NCI-H187 treated with DMSO at 0.1 percent for 48 hours (cell line): ENCODE results near the gene ABHD12.
"Not testable (repeated sequence)": the region's sequence is repeated elsewhere in the genome, so short reads cannot be mapped to it uniquely, and the experiment has no call there.

Experiments used
- DNase-seq: peaks from one replicate; lab custom pipeline; 2025; lab: John Stamatoyannopoulos, UW

The ABHD12 gene

GRCh38 chr20:25277051-25277801, 113.4 kb downstream of the ABHD12 start:
- DNase-seq, result no peak

DNA sequence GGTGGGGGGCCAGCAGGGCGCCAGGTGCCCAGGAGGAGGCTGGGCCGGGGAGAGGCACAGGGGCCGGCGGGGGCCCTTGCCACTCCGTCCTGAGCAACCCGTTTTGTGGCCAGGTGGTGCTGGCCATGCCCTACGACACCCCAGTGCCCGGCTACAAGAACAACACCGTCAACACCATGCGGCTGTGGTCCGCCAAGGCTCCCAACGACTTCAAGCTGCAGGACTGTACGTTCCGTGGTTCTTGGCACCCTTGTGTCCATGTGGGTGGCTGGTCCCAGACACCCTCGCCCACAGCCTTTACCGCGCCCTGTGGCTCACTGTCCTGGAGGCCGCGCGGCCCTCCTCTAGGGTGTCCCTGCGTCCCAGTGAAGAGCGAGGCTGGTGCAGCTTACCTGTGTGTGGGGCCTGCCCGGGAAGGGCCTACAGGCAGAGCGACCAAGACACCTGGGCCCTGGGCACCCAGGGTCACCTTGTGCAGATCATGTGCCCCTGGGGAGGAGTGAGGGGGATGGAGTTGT, 114.0 kb downstream of the ABHD12 start:
- DNase-seq, result no peak

DNA sequence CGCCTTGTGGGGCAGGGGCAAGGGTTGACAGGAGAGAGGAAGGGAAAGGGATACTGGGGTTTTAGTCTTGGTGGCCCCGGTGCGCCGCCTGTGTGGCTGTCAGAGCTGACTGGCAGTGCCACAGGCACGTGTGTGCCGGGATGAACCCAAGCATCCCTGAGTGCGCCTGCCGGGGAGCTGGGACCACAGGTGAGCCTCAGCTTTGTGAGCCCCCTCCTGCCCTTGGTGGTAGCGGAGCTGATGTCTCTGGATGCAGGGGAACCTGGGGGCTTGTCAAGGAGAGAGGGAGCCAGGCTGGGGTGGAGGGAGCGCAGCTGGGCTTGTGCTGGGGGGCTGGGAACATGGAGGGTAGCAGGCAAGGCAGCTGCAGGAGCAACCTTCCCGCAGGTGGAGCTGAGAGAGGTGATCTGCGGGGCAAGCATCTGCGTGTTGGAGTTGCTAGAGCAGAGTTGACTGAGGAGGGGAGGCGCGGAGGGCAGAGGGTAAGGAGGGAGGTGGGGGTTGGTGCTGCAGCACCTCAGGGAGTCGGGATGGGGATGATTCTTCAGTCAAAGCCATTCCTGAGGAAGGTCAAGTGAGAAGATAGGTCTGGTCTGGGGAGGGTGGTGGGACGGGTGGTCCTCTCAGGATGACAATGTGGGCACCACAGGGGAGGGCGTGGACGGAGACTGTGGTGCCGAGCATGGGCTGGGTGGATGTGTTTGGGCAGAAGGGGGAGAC, 114.7 kb downstream of the ABHD12 start:
- no peak for DNase-seq

GRCh38 chr20:25274891-25275812, 115.5 kb downstream of the ABHD12 start:
- DNase-seq, result no peak

GRCh38 chr20:25274481-25274880, 116.2 kb downstream of the ABHD12 start:
- DNase-seq, result no peak

DNA sequence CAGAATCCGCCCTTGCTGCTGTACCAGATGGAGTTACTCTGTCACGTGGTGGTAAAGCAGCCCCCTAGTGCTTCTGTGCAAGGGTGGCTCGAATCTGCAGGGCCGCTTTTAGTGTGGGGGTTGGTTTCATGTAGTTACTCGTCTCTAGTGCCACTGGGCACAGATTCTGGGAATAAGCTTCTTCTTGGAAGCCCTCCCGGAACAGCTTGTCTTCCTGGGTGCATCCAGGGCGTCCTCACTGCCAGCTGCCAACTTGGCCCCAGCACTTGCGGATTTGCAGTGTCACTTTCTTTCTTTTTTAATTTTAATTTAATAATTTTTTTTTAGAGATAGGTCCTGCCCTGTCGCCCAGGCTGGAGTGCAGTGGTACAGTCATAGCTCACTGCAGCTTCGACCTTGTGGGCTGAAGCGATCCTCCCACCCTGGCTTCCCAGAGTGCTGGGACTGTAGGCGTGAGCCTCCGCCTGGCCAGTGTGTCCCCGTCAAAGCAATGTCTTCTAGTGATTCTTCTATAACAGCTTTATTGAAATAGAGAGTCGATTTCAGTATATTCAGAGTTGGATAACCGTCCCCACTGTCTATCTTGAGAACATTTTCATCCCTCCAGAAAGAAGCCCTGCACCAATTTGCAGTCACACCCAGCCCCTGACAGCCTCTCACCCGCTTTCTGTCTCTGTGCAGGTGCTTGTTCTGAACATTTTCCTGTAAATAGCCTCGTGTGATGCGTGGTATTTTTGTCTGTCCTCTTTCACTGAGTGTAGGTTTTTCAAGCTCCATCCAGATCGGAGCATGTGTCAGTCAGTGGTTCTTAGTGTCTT, 116.9 kb downstream of the ABHD12 start:
- DNase-seq, result no peak

DNA sequence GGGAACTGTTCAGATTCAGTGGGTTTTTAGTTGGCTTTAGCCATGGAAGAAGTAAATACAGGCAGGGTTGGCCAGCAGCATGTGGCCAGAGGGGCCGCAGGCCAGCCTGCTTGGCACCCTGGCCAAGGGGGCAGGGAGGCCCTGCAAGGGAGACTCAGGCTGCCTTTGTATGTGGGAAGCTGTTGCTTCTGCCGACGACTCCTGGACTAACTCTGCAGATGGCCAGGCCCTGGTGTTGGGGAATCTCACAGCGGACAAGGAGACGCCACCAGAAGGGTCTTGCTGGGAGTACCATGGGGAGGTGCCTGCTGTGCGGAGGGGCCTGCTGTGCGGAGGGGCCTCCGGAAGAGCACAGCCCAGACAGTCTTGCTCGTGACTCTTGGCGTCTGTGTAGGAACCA, 117.6 kb downstream of the ABHD12 start:
- DNase-seq, result no peak

DNA sequence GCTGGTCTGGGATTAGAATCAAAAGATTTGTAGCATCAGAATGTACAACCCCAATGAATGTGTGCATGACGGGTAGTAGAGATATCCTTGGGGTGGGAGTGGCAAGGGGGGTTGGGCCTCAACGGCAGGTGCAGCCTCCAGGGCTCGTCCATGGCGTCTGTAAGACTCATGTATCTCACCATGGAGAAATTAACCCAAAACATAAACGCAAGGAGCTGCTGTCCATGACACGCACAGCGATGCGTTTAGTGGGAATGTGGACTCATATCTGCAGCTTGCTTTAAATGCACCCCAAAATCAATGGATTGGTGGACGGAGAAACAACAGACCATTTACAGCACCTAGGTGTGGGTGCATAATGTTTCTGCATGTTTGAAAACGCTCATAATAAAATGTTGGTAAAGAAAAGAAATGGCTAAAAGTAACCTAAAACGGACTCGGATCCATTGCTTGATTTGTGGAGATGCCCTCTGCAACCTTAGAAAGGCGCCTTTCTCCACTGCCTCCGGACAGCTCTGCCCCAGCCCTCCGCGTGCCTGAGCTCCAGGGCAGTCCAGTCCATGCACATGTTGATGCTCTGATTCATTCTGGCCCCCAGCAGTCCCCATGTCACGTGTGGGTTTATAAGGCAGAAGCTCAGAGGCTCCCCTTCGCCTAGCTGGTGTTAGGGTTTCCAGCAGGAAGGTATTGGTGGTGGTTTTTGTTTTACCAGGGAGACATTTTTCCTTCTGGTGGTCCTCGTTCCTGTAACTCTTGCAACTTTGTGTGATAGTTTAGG, 118.2 kb downstream of the ABHD12 start:
- DNase-seq, result no peak

DNA sequence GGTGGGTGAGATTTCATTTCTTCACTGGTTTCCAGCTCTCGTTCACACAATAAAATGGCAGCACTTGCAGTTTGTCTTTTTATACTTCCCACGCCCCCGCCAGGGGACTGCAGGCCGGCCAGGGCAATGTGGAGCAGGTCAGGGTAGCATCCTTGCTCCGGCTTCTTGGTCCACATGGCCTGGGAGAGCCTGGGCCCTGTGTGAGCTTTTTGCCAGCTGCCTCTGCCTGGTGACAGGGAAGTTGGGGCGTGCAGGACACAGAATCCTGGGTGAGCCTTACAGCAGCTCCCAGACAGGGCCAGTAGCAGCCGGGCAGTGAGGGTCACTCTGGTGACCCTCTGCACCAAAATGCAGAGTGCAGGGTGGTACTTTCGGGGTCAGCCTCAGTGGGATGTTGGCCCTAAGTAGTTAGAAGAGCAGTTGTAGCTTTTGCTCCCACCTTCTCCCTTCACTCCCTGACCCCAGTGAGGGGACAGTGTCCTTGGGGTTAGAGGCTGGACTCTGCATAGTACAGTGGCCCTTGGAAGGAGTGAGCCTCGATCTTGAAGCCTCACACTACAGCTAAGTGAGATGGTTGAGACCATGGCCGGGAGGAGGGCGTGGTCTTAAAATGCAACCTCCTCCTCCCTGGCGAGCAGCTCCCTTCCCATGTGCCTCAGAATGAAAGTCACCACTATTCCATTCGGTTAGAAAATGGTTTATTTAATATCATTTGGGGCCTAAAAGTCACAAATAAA, 119.0 kb downstream of the ABHD12 start:
- DNase-seq, result no peak

DNA sequence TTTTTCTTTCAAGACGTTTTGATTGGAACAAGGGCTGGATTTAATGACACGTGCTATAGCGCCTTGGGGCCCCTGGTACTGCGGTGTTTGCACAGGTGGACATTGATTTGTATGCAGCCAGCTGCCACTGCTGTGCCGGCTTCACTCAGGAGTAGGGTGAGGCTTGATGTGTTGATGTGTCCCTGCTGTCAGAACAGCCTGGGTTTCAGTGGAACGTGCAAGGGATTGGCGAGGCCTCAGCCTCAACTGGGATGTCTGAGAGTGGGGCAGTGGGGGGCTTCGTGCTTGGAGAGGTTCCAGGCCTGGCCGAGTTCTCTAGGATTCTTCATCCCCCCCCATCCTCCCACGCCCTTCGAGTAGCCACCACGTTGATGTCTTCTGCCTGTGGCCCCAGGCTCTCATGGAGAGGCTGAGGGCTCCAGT, 119.8 kb downstream of the ABHD12 start:
- no peak for DNase-seq

- DNase-seq, result no peak
These were observed 120.8 kb downstream of the ABHD12 start for GRCh38 chr20:25269833-25270170.

- DNase-seq, result no peak
These were observed 121.4 kb downstream of the ABHD12 start for GRCh38 chr20:25269057-25269832.

DNA sequence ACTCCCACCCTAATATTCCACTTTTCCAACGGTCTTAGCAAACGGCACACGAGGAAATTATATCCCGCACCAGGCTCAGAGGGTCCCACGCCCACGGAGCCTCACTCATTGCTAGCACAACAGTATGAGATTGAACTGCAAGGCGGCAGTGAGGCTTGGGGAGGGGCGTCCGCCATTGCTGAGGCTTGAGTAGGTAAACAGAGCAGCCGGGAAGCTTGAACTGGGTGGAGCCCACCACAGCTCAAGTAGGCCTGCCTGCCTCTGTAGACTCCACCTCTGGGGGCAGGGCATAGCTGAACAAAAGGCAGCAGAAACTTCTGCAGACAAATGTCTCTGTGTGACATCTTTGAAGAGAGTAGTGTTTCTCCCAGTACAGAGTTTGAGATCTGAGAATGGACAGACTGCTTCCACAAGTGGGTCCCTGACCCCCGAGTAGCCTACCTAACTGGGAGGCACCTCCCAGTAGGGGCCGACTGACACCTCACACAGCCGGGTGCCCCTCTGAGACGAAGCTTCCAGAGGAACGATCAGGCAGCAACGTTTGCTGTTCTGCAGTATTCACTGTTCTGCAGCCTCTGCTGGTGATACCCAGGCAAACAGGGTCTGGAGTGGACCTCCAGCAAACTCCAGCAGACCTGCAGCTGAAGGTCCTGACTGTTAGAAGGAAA, 129.7 kb downstream of the ABHD12 start:
- DNase-seq, result not testable (repeated sequence)

DNA sequence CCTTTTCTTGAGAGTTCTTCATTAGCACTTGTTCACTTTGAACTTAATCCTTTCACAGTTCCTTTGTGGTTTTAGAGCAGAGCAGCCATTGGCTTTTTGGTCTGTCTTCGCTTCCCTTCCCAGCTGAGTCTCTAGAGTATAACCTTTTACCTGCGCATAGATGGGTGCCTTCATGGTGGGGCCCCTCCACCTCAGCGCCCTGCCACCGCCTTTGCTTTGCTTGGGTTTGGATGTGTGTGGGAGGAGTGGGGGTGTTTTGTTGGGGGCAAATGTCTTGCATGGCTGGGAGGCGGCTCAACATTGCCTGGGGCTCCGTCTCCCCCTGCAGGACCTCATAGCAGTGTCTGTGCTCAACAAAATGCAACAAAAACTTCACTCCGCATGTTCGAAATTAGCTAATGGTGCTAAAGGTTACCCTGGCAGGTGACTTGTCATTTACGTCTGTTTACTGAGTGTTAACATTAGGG, 130.8 kb downstream of the ABHD12 start:
- DNase-seq, result no peak

DNA sequence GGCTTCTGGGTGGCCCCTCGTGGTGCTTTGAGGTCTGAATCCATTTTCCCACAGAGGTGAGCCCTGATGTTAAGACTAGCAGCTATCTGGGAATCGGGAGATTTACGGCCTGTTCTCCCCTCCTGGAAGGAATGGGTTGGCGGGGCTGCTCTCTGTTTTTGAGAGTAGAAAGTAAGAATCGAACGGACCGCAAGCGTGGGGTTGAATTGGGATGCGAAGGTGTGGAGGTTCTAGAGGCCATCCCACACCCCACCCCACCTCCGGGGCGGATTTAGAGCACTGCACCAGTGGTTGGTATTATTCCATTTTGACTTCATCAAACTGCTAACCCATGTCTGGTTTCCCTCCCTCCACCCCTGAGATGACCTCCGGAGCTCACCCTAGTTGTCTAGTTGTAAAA, 131.3 kb downstream of the ABHD12 start:
- no peak for DNase-seq

- no peak for DNase-seq
These were observed 131.8 kb downstream of the ABHD12 start for GRCh38 chr20:25258828-25259227.

GRCh38 chr20:25258476-25258805, 132.2 kb downstream of the ABHD12 start:
- no peak for DNase-seq

- no peak for DNase-seq
These were observed 132.7 kb downstream of the ABHD12 start for GRCh38 chr20:25257756-25258475.
